DND-41 (cell line): Measurements from ENCODE around the gene SPINK2.

Experiments used
- EZH2 ChIP-seq: IDR thresholded peaks from 3 replicates; pipeline ENCODE4 v1.6.1; 2012; ENCODE audit warnings: borderline replicate concordance, low read depth, mild to moderate bottlenecking, moderate library complexity, low read length, inconsistent platforms; ENCODE audit not compliant: severe bottlenecking
- TF ChIP-seq, protein P1 (sequence below): IDR thresholded peaks from 2 replicates; pipeline ENCODE4 v1.5.1; 2012; ENCODE audit warnings: borderline replicate concordance, low read length, moderate library complexity, mild to moderate bottlenecking; ENCODE audit not compliant: poor library complexity, severe bottlenecking; ENCODE audit errors: extremely low read depth

DNA sequence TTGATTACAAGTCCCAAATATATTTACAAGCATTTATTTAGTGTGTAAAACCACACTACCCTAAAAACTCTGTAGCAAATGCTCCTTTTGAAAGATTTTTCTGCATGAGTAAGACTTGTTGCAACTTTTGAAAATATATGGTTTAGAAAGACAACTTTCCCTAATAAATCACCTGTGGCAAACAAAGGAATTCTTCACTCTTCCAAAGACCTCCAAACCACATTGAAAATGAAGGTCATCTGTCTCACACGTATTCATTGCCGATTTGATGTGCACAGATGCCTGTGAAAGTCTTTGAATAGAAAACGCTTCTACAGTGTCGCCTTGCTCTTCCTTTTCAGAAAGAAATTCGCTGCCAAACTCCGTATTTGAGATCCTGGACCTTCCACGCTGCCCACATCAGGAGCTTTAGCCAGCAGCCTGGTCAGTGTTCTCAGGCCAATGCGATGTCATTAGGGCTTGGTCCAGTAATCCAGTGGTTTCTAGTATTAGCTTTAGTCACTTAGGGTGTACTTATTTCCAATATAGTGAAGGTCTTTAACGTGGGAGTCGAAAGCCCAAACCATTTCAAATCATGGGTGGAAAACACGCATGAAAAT, 22.2 kb downstream of the SPINK2 start:
- TF ChIP-seq, protein P1, sequence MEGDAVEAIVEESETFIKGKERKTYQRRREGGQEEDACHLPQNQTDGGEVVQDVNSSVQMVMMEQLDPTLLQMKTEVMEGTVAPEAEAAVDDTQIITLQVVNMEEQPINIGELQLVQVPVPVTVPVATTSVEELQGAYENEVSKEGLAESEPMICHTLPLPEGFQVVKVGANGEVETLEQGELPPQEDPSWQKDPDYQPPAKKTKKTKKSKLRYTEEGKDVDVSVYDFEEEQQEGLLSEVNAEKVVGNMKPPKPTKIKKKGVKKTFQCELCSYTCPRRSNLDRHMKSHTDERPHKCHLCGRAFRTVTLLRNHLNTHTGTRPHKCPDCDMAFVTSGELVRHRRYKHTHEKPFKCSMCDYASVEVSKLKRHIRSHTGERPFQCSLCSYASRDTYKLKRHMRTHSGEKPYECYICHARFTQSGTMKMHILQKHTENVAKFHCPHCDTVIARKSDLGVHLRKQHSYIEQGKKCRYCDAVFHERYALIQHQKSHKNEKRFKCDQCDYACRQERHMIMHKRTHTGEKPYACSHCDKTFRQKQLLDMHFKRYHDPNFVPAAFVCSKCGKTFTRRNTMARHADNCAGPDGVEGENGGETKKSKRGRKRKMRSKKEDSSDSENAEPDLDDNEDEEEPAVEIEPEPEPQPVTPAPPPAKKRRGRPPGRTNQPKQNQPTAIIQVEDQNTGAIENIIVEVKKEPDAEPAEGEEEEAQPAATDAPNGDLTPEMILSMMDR, result no peak
- no peak for TF ChIP-seq EZH2
